Tibial nerve (tissue), 3 donors: Measurements from ENCODE around the gene CDC42EP3.

ENCODE experiments used
- CTCF ChIP-seq, 5 experiments: fragments of 200-600 bp in 3 of 5; fragments of 450-650 bp in 2 of 5; sonication (generic) in 3 of 5; IDR thresholded peaks; one replicate each; pipeline ENCODE4 v1.5.1; 2016 to 2019; ENCODE audit warnings: antibody characterized with exemption in 5 of 5, mild to moderate bottlenecking in 3 of 5, moderate library complexity in 2 of 5
- POLR2A ChIP-seq, 2 donors: fragments of 450-650 bp; IDR thresholded peaks; one replicate each; pipeline ENCODE4 v1.6.1; 2017; ENCODE audit warnings: antibody characterized with exemption in 2 of 2, mild to moderate bottlenecking in 2 of 2, moderate library complexity in 2 of 2

GRCh38 chr2:37676274-37676673 lies 4.8 kb upstream of the CDC42EP3 start:
- TF ChIP-seq POLR2A (IDR thresholded peaks at IDR 0.05) (no peak), CTCF (IDR thresholded peaks at IDR 0.05) (no peak)
